SHP77 (cell line): ENCODE results near the gene ATG13.
"Not testable (repeated sequence)": the region's sequence is repeated elsewhere in the genome, so short reads cannot be mapped to it uniquely, and the experiment has no call there.

Experiments
- DNase-seq, 2 experiments: peaks; one replicate each; lab custom pipeline; 2025; lab: John Stamatoyannopoulos, UW

ATG13 gene

GRCh38 chr11:46697303-46697702, 80.0 kb downstream of the ATG13 start:
- no peak for DNase-seq

- no peak for DNase-seq
Measured at GRCh38 chr11:46697723-46698122, 80.4 kb downstream of the ATG13 start.

- no peak for DNase-seq
Measured at GRCh38 chr11:46698597-46698996, 81.2 kb downstream of the ATG13 start.

GRCh38 chr11:46700241-46701077, 83.1 kb downstream of the ATG13 start, which contains the start of the genes ARHGAP1 and ZNF408:
ARHGAP1 (minus strand) TSS chr11:46700619; CDS start chr11:46696107, 4,512 bp downstream.
ZNF408 (plus strand) TSS chr11:46701031; CDS start chr11:46701048, 17 bp downstream.
- peak; percentile 99 for DNase-seq

GRCh38 chr11:46701078-46701654, 83.8 kb downstream of the ATG13 start:
- DNase-seq, result no peak

- DNase-seq, result no peak
Measured at GRCh38 chr11:46705070-46705688, 87.8 kb downstream of the ATG13 start.

GRCh38 chr11:46706886-46707285, 89.5 kb downstream of the ATG13 start:
- DNase-seq, result no peak

GRCh38 chr11:46709351-46709750, 92.0 kb downstream of the ATG13 start:
- DNase-seq, result not testable (repeated sequence)

- no peak for DNase-seq
Measured at GRCh38 chr11:46710821-46711269, 93.5 kb downstream of the ATG13 start.

GRCh38 chr11:46711303-46711702, 94.0 kb downstream of the ATG13 start:
- no peak for DNase-seq

- DNase-seq, result no peak
Measured at GRCh38 chr11:46712874-46713576, 95.7 kb downstream of the ATG13 start.

- not testable (repeated sequence) for DNase-seq
Measured at GRCh38 chr11:46717825-46718154, 100.4 kb downstream of the ATG13 start.

- peak; percentile 77 to 88 for DNase-seq
Measured at GRCh38 chr11:46718155-46719019, 101.0 kb downstream of the ATG13 start.

GRCh38 chr11:46719048-46719542, 101.7 kb downstream of the ATG13 start, which contains the start of gene F2:
F2 (plus strand) TSS chr11:46719213; CDS start chr11:46719236, 23 bp downstream.
- no peak for DNase-seq

- DNase-seq, result no peak
Measured at GRCh38 chr11:46719543-46720218, 102.3 kb downstream of the ATG13 start.

GRCh38 chr11:46721286-46721685, 103.9 kb downstream of the ATG13 start:
- DNase-seq, result no peak

- DNase-seq, result no peak
Measured at GRCh38 chr11:46722566-46723358, 105.4 kb downstream of the ATG13 start.

- no peak for DNase-seq
Measured at GRCh38 chr11:46723359-46723680, 106.0 kb downstream of the ATG13 start.

- DNase-seq, result no peak
Measured at GRCh38 chr11:46724088-46724487, 106.7 kb downstream of the ATG13 start.
